Activated T-helper 1 cell treated with Interleukin-2 at 50 U/mL for 16 hours (primary cell): Measurements from ENCODE around the gene NAALADL1.

Source experiments
- DNase-seq: peaks from one replicate; pipeline ENCODE4 v3.0.0-alpha.2; 2020; ENCODE audit warnings: low read depth

Gene NAALADL1

GRCh38 chr11:65058419-65059054 lies at the start of gene NAALADL1:
Gene NAALADL1 (minus strand): TSS chr11:65058553. CDS start chr11:65058521, 32 bp downstream.
- no peak for DNase-seq

GRCh38 chr11:65107751-65108468 lies 49.6 kb upstream of the NAALADL1 start:
- no peak for DNase-seq

- no peak for DNase-seq
Observed at GRCh38 chr11:65107078-65107477, 48.7 kb upstream of the NAALADL1 start.

GRCh38 chr11:65104628-65105027 lies 46.3 kb upstream of the NAALADL1 start:
- DNase-seq, result no peak

GRCh38 chr11:65103476-65103875 lies 45.1 kb upstream of the NAALADL1 start:
- DNase-seq, result no peak

- no peak for DNase-seq
Observed at GRCh38 chr11:65102142-65103095, 44.1 kb upstream of the NAALADL1 start.

- no peak for DNase-seq
Observed at GRCh38 chr11:65100674-65101350, 42.5 kb upstream of the NAALADL1 start.

GRCh38 chr11:65096926-65097325 lies 38.6 kb upstream of the NAALADL1 start:
- no peak for DNase-seq

- peak; percentile 74 for DNase-seq
Observed at GRCh38 chr11:65095974-65096806, 37.8 kb upstream of the NAALADL1 start, which contains the start of gene VPS51. Gene VPS51 (plus strand): TSS chr11:65096214. CDS start chr11:65096251, 37 bp downstream.

GRCh38 chr11:65095427-65095826 lies 37.1 kb upstream of the NAALADL1 start:
- DNase-seq, result no peak

GRCh38 chr11:65090628-65091027 lies 32.3 kb upstream of the NAALADL1 start:
- no peak for DNase-seq

- DNase-seq, result no peak
Observed at GRCh38 chr11:65089621-65090020, 31.3 kb upstream of the NAALADL1 start.

- no peak for DNase-seq
Observed at GRCh38 chr11:65087827-65088226, 29.5 kb upstream of the NAALADL1 start.

GRCh38 chr11:65087216-65087615 lies 28.9 kb upstream of the NAALADL1 start:
- DNase-seq, result no peak

GRCh38 chr11:65086809-65087208 lies 28.5 kb upstream of the NAALADL1 start:
- no peak for DNase-seq

GRCh38 chr11:65085446-65085845 lies 27.1 kb upstream of the NAALADL1 start:
- DNase-seq, result no peak

- DNase-seq, result no peak
Observed at GRCh38 chr11:65084598-65085375, 26.4 kb upstream of the NAALADL1 start.

GRCh38 chr11:65083834-65084597 lies 25.7 kb upstream of the NAALADL1 start, which contains the start of the genes CDCA5 and ZFPL1:
Gene CDCA5 (minus strand): TSS chr11:65084040. CDS start chr11:65083978, 62 bp downstream.
Gene ZFPL1 (plus strand): TSS chr11:65084222. CDS start chr11:65084699, 477 bp downstream.
- peak; percentile 95 for DNase-seq
